Right ventricle myocardium inferior (tissue), 1 donor: ENCODE measurements around the gene TMEM135. TPM values are rescaled to one million over a fixed set of nuclear protein-coding genes. Genes with fewer than 3 reads are reported as not detected.
"Not testable (repeated sequence)": the region's sequence is repeated elsewhere in the genome, so short reads cannot be mapped to it uniquely, and the experiment has no call there.

Experiments
- ATAC-seq: fragments of 200-7000 bp; cut with Tn5 transposase; one replicate; pipeline ENCODE4 v1.9.1; 2020; ENCODE audit warnings: mild to moderate bottlenecking, moderate library complexity
- DNase-seq: peaks from one replicate; pipeline ENCODE4 v3.0.0; 2021; ENCODE audit errors: missing footprints
- intact Hi-C: fragments of 100-400 bp; cut with DNase I; formaldehyde crosslinking; loops from one replicate; pipeline ENCODE4 v1.11.0; 2022
- total RNA-seq: library from RNA; stranded (reverse); fragmentation: NEBNext Ultra II Directional; extraction: Animal tissue kit (Norgen Biotek cat#: 25700); gene quantifications from one replicate; pipeline ENCODE4 v1.2.1, GENCODE V29; 2021
- donor health status: DM: no; HTN: yes; CAD: no; lungs with severe emphysema.

Gene TMEM135
- total RNA-seq, 1 donor from 2014 or later = 18.1 TPM

- DNase-seq = no peak
- peak; percentile 28 for ATAC-seq
- intact Hi-C loops = no loop called here
These were observed 23.6 kb upstream of the TMEM135 start for GRCh38 chr11:87013912-87014825.

GRCh38 chr11:87015645-87016044 lies 22.1 kb upstream of the TMEM135 start:
- intact Hi-C loops = no loop called here
- DNase-seq = no peak
- no peak for ATAC-seq

- no peak for DNase-seq
- intact Hi-C loops = no loop called here
- no peak for ATAC-seq
These were observed 18.0 kb upstream of the TMEM135 start for GRCh38 chr11:87019613-87020271.

GRCh38 chr11:87020336-87020735 lies 17.4 kb upstream of the TMEM135 start:
- DNase-seq = no peak
- ATAC-seq = no peak
- intact Hi-C loops = no loop called here

GRCh38 chr11:87020764-87021365 lies 16.9 kb upstream of the TMEM135 start:
- ATAC-seq (no peak), DNase-seq (no peak)
- intact Hi-C loops = no loop called here

- ATAC-seq (no peak), DNase-seq (no peak)
- intact Hi-C loops = no loop called here
These were observed 15.5 kb upstream of the TMEM135 start for GRCh38 chr11:87022254-87022653.

- intact Hi-C loops = no loop called here
- ATAC-seq (no peak), DNase-seq (no peak)
These were observed 15.0 kb upstream of the TMEM135 start for GRCh38 chr11:87022738-87023137.

GRCh38 chr11:87026415-87026814 lies 11.3 kb upstream of the TMEM135 start:
- DNase-seq, ATAC-seq, intact Hi-C loops: not testable (repeated sequence)

- intact Hi-C loops = no loop called here
- ATAC-seq = no peak
These were observed 7.2 kb upstream of the TMEM135 start for GRCh38 chr11:87030458-87031054.

GRCh38 chr11:87031433-87032170 lies 6.1 kb upstream of the TMEM135 start:
- DNase-seq = no peak
- intact Hi-C loops = no loop called here
- no peak for ATAC-seq

More at GRCh38 chr11:87030458-87031054, 7.2 kb upstream of the TMEM135 start:
- no peak for DNase-seq

GRCh38 chr11:87033561-87033960 lies 4.2 kb upstream of the TMEM135 start:
- intact Hi-C loops = no loop called here
- ATAC-seq = no peak
- no peak for DNase-seq

GRCh38 chr11:87035976-87036583 lies 1.7 kb upstream of the TMEM135 start:
- DNase-seq = no peak
- intact Hi-C loops = loop anchor here (5.0 kb wide), 1 partner anchor 59 kb away; no protein-coding TSS in a partner anchor
- no peak for ATAC-seq

GRCh38 chr11:87036756-87037449 lies 831 bp upstream of the TMEM135 start:
- ATAC-seq (no peak), DNase-seq (no peak)
- intact Hi-C loops = loop anchor here (1.0 to 5.0 kb wide), 2 partner anchors 60 to 81 kb away; no protein-coding TSS in a partner anchor

- intact Hi-C loops = loop anchor here (5.0 kb wide), 1 partner anchor 61 kb away; no protein-coding TSS in a partner anchor
- no peak for DNase-seq
- no peak for ATAC-seq
These were observed 672 bp downstream of the TMEM135 start for GRCh38 chr11:87038235-87038977.

GRCh38 chr11:87039371-87039770 lies 1.6 kb downstream of the TMEM135 start:
- DNase-seq (no peak), ATAC-seq (no peak)
- intact Hi-C loops = loop anchor here (5.0 kb wide), 1 partner anchor 62 kb away; no protein-coding TSS in a partner anchor

GRCh38 chr11:87043894-87044293 lies 6.2 kb downstream of the TMEM135 start:
- intact Hi-C loops = no loop called here
- no peak for DNase-seq
- ATAC-seq = no peak

- ATAC-seq = no peak
- intact Hi-C loops = no loop called here
These were observed 9.1 kb downstream of the TMEM135 start for GRCh38 chr11:87046824-87047223.

More at GRCh38 chr11:87046824-87047223, 9.1 kb downstream of the TMEM135 start:
- DNase-seq = no peak
